Stimulated activated CD4-positive, alpha-beta T cell treated with anti-CD3 and anti-CD28 coated beads, Interleukin-4, amount 100 ng/mL, for 48 hours (primary cell): ENCODE data around the gene MGLL.

Experiments
- DNase-seq, 2 donors: peaks; one replicate each; pipeline ENCODE4 v3.0.0-alpha.2; 2020; ENCODE audit warnings: low read depth in 2 of 2

Gene MGLL

GRCh38 chr3:127814325-127814781, 8.0 kb downstream of the MGLL start:
- no peak for DNase-seq

GRCh38 chr3:127812151-127812550, 10.2 kb downstream of the MGLL start:
- DNase-seq, result no peak

GRCh38 chr3:127811717-127812116, 10.6 kb downstream of the MGLL start:
- DNase-seq, result no peak

GRCh38 chr3:127809611-127810010, 12.7 kb downstream of the MGLL start:
- DNase-seq, result no peak

GRCh38 chr3:127809211-127809610, 13.1 kb downstream of the MGLL start:
- DNase-seq, result no peak

GRCh38 chr3:127808197-127808596, 14.1 kb downstream of the MGLL start:
- DNase-seq, result no peak

GRCh38 chr3:127805026-127805753, 17.1 kb downstream of the MGLL start:
- DNase-seq, result no peak

GRCh38 chr3:127804141-127804540, 18.2 kb downstream of the MGLL start:
- no peak for DNase-seq

GRCh38 chr3:127803619-127804018, 18.7 kb downstream of the MGLL start:
- no peak for DNase-seq

GRCh38 chr3:127802606-127803005, 19.7 kb downstream of the MGLL start:
- no peak for DNase-seq

- DNase-seq, result no peak
These were observed 20.5 kb downstream of the MGLL start for GRCh38 chr3:127801731-127802313.

- no peak for DNase-seq
These were observed 21.8 kb downstream of the MGLL start for GRCh38 chr3:127800508-127800907.

GRCh38 chr3:127799476-127800222, 22.7 kb downstream of the MGLL start:
- DNase-seq, result no peak

- no peak for DNase-seq
These were observed 23.6 kb downstream of the MGLL start for GRCh38 chr3:127798716-127799115.

GRCh38 chr3:127796831-127797150, 25.5 kb downstream of the MGLL start:
- DNase-seq, result no peak

GRCh38 chr3:127796045-127796830, 26.1 kb downstream of the MGLL start:
- no peak for DNase-seq

- no peak for DNase-seq
These were observed 27.3 kb downstream of the MGLL start for GRCh38 chr3:127794972-127795371.

GRCh38 chr3:127794402-127794801, 27.9 kb downstream of the MGLL start:
- no peak for DNase-seq

- DNase-seq, result no peak
These were observed 29.6 kb downstream of the MGLL start for GRCh38 chr3:127792541-127793292.

GRCh38 chr3:127791221-127791913, 30.9 kb downstream of the MGLL start:
- no peak for DNase-seq

GRCh38 chr3:127790882-127791183, 31.5 kb downstream of the MGLL start:
- DNase-seq, result no peak
